Mesenchymal stem cell (in vitro differentiated cells and primary cell): ENCODE results near the gene PABPC1L2A.
"Not testable (repeated sequence)": the region's sequence is repeated elsewhere in the genome, so short reads cannot be mapped to it uniquely, and the experiment has no call there.

Experiments
- DNase-seq: peaks from one replicate; pipeline ENCODE4 v3.0.0-alpha.2; 2013
- H2AFZ ChIP-seq: one replicate; pipeline ENCODE4 v1.6.1; 2013; ENCODE audit warnings: low read depth, mild to moderate bottlenecking, control low read depth, inconsistent platforms, low read length, moderate library complexity
- H2AK5ac ChIP-seq: 2 replicates; pipeline ENCODE4 v1.6.1; 2013; ENCODE audit warnings: low read length, moderate library complexity, mild to moderate bottlenecking, inconsistent platforms; ENCODE audit not compliant: severe bottlenecking
- H2BK120ac ChIP-seq: one replicate; pipeline ENCODE4 v1.6.1; 2013; ENCODE audit warnings: low read depth, mild to moderate bottlenecking, inconsistent platforms, low read length, moderate library complexity
- H2BK12ac ChIP-seq, 2 experiments: one replicate each; pipeline ENCODE4 v1.6.1; 2013; ENCODE audit warnings: inconsistent platforms in 2 of 2, low read length in 2 of 2, mild to moderate bottlenecking in 2 of 2, moderate library complexity in 2 of 2, control low read depth in 1 of 2
- H2BK15ac ChIP-seq: one replicate; pipeline ENCODE4 v1.6.1; 2013; ENCODE audit warnings: mild to moderate bottlenecking, low read depth, inconsistent platforms; ENCODE audit not compliant: poor library complexity, severe bottlenecking
- H2BK5ac ChIP-seq: 2 replicates; pipeline ENCODE4 v1.6.1; 2013; ENCODE audit warnings: low read depth, mild to moderate bottlenecking, low read length, control low read depth, inconsistent platforms; ENCODE audit not compliant: poor library complexity, severe bottlenecking
- H3K14ac ChIP-seq, 2 experiments: one replicate each; pipeline ENCODE4 v1.6.1; 2013; ENCODE audit warnings: inconsistent platforms in 2 of 2, low read length in 2 of 2, control low read depth in 1 of 2, mild to moderate bottlenecking in 1 of 2, moderate library complexity in 1 of 2
- H3K18ac ChIP-seq, 2 experiments: one replicate each; pipeline ENCODE4 v1.6.1; 2013; ENCODE audit warnings: inconsistent platforms in 2 of 2, low read length in 2 of 2, control low read depth in 1 of 2, low read depth in 1 of 2, mild to moderate bottlenecking in 1 of 2
- H3K23ac ChIP-seq, 2 experiments: one replicate each; pipeline ENCODE4 v1.6.1; 2013; ENCODE audit warnings: inconsistent platforms in 2 of 2, low read length in 2 of 2, mild to moderate bottlenecking in 2 of 2, moderate library complexity in 2 of 2, control low read depth in 1 of 2
- H3K27ac ChIP-seq: 2 replicates; pipeline ENCODE4 v1.5.1; 2013; ENCODE audit warnings: mild to moderate bottlenecking, moderate library complexity, low read length, control low read depth, inconsistent platforms; ENCODE audit not compliant: poor library complexity, severe bottlenecking
- H3K27me3 ChIP-seq, 2 experiments: 2 replicates each; pipeline versions ENCODE4 v1.6.1 to v1.7.0; 2013; ENCODE audit warnings: low read length in 2 of 2, mild to moderate bottlenecking in 2 of 2, moderate library complexity in 2 of 2, control low read depth in 1 of 2, inconsistent platforms in 1 of 2; ENCODE audit not compliant: control insufficient read depth in 1 of 2, insufficient read depth in 1 of 2
- H3K36me3 ChIP-seq, 2 experiments: 2 replicates each; pipeline versions ENCODE4 v1.6.1 to v1.7.0; 2013; ENCODE audit warnings: low read length in 2 of 2, control low read depth in 1 of 2, inconsistent platforms in 1 of 2, low read depth in 1 of 2, mild to moderate bottlenecking in 1 of 2; ENCODE audit not compliant: insufficient read depth in 2 of 2, control insufficient read depth in 1 of 2
- H3K4ac ChIP-seq, 2 experiments: one replicate each; pipeline ENCODE4 v1.6.1; 2013; ENCODE audit warnings: inconsistent platforms in 2 of 2, low read length in 2 of 2, mild to moderate bottlenecking in 2 of 2, moderate library complexity in 2 of 2, control low read depth in 1 of 2, low read depth in 1 of 2
- H3K4me1 ChIP-seq: 2 replicates; pipeline ENCODE4 v1.6.1; 2013; ENCODE audit warnings: low read depth, low read length, control low read depth; ENCODE audit not compliant: control insufficient read depth, insufficient read depth
- H3K4me2 ChIP-seq: 2 replicates; pipeline ENCODE4 v1.6.1; 2013; ENCODE audit warnings: low read length, mild to moderate bottlenecking, inconsistent platforms; ENCODE audit not compliant: poor library complexity, severe bottlenecking
- H3K4me3 ChIP-seq, 2 experiments: 2 replicates each; pipeline versions ENCODE4 v1.5.1 to v1.7.0; 2013; ENCODE audit warnings: low read length in 2 of 2, mild to moderate bottlenecking in 2 of 2, control low read depth in 1 of 2, low read depth in 1 of 2; ENCODE audit not compliant: insufficient read depth in 1 of 2
- H3K79me1 ChIP-seq: replicated peaks from 2 replicates; pipeline ENCODE4 v1.6.1; 2013; ENCODE audit warnings: mild to moderate bottlenecking, control low read depth, low read length, inconsistent platforms; ENCODE audit not compliant: poor library complexity, severe bottlenecking
- H3K9ac ChIP-seq: 2 replicates; pipeline ENCODE4 v1.7.0; 2013; ENCODE audit warnings: mild to moderate bottlenecking, low read length, moderate library complexity
- H3K9me3 ChIP-seq: 2 replicates; pipeline ENCODE4 v1.7.0; 2013; ENCODE audit warnings: mild to moderate bottlenecking, low read length; ENCODE audit not compliant: control insufficient read depth
- H4K8ac ChIP-seq: one replicate; pipeline ENCODE4 v1.6.1; 2013; ENCODE audit warnings: inconsistent platforms, mild to moderate bottlenecking, low read length, moderate library complexity
- H4K91ac ChIP-seq: one replicate; pipeline ENCODE4 v1.6.1; 2013; ENCODE audit warnings: mild to moderate bottlenecking, low read length, inconsistent platforms
- WGBS: methylation state at CpG from one replicate; pipeline ENCODE4 v1.1.7; 2013; ENCODE audit warnings: mixed read lengths; 5-methylcytosine and 5-hydroxymethylcytosine counted together

PABPC1L2A gene

DNA sequence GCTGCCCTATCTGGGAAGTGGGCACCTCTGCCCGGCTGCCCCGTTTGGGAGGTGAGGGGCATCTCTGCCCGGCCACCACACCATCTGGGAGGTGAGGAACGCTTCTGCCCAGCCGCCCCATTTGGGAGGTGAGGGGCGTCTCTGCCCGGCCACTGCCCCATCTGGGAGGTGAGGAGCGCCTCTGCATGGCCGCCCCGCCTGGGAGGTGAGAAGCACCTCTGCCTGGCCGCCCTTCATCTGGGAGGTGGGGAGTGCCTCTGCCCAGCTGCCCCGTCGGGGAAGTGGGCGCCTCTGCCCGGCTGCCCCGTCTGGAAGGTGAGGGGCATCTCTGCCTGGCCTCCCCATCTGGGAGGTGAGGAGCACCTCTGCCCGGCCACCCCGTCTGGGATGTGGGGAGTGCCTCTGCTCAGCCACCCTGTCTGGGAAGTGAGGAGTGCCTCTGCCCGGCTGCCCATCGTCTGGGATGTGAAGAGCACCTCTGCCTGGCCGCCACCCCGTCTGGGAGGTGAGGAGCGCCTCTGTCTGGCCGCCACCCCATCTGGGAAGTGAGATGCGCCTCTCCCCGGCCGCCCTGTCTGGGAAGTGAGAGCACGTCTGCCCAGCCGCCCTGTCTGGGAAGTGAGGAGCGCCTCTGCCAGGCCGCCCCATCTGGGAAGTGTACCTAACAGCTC lies 9.8 kb downstream of the PABPC1L2A start:
- no peak overlapping the region for H2BK15ac ChIP-seq
- H3K9ac ChIP-seq: no peak overlapping the region
- H2AK5ac ChIP-seq: no peak overlapping the region
- no peak overlapping the region for H4K8ac ChIP-seq
- H2AFZ ChIP-seq: no peak overlapping the region
- no peaks in the 10 kb centered on the region for H3K36me3 ChIP-seq
- no peaks in the 10 kb centered on the region for H3K79me1 ChIP-seq
- H2BK12ac ChIP-seq: no peak overlapping the region
- WGBS: 89% methylated on average over 18 of the region's 31 CpGs
- H2BK120ac ChIP-seq: no peak overlapping the region
- H3K4me1 ChIP-seq: no peaks in the 10 kb centered on the region
- H3K4ac ChIP-seq: no peak overlapping the region
- peaks cover 8% of the 10 kb centered on the region for H3K9me3 ChIP-seq
- H2BK5ac ChIP-seq: no peak overlapping the region
- H3K4me2 ChIP-seq: no peak overlapping the region
- no peak overlapping the region for H3K27ac ChIP-seq
- H3K27me3 ChIP-seq: no peaks in the 10 kb centered on the region
- no peak overlapping the region for H4K91ac ChIP-seq
- H3K14ac ChIP-seq: no peak overlapping the region
- no peak for DNase-seq
- H3K23ac ChIP-seq: no peak overlapping the region
- H3K18ac ChIP-seq: no peak overlapping the region
- no peak overlapping the region for H3K4me3 ChIP-seq

DNA sequence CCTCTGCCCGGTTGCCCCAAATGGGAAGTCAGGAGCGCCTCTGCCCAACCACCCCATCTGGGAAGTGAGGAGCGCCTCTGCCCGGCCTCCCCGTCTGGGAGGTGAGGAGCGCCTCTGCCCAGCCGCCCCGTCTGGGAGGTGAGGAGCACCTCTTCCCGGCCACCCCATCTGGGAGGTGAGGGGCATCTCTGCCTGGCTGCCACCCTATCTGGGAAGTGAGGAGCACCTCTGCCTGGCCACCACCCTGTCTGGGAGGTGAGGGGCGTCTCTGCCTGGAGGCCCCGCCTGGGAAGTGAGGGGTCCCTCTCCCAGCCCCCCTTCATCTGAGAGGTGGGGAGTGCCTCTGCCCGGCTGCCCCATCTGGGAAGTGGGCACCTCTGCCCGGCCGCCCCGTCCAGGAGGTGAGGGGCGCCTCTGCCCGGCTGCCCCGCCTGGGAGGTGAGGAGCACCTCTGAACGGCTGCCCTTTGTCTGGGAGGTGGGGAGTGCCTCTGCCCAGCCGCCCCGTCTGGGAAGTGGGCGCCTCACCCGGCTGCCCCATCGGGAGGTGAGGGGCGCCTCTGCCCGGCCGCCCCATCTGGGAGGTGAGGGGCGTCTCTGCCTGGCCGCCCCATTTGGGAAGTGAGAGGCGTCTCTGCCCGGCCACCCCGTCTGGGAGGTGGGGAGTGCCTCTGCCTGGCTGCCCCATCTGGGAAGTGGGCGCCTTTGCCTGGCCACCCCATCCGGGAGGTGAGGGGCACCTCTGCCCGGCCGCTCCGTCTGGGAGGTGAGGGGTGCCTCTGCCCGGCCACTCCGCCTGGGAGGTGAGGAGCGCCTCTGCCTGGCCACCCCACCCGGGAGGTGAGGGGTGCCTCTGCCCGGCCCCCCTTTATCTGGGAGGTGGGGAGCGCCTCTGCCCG lies 10.6 kb downstream of the PABPC1L2A start:
- Histone ChIP-seq H3K4me1 (no peaks in the 10 kb centered on the region), H3K27ac (no peak overlapping the region), H2BK120ac (no peak overlapping the region), H3K9me3 (peaks cover 8% of the 10 kb centered on the region), H3K14ac (no peak overlapping the region), H3K23ac (no peak overlapping the region), H2BK15ac (no peak overlapping the region), H3K79me1 (no peaks in the 10 kb centered on the region), H3K4ac (no peak overlapping the region), H3K27me3 (no peaks in the 10 kb centered on the region), H3K9ac (no peak overlapping the region), H3K4me2 (no peak overlapping the region), H4K8ac (no peak overlapping the region), H3K18ac (no peak overlapping the region), H2AFZ (no peak overlapping the region), H2AK5ac (no peak overlapping the region), H2BK5ac (no peak overlapping the region), H3K36me3 (no peaks in the 10 kb centered on the region), H3K4me3 (no peak overlapping the region), H4K91ac (no peak overlapping the region), H2BK12ac (no peak overlapping the region)
- DNase-seq: no peak
- WGBS: 91% methylated on average over 18 of the region's 44 CpGs

DNA sequence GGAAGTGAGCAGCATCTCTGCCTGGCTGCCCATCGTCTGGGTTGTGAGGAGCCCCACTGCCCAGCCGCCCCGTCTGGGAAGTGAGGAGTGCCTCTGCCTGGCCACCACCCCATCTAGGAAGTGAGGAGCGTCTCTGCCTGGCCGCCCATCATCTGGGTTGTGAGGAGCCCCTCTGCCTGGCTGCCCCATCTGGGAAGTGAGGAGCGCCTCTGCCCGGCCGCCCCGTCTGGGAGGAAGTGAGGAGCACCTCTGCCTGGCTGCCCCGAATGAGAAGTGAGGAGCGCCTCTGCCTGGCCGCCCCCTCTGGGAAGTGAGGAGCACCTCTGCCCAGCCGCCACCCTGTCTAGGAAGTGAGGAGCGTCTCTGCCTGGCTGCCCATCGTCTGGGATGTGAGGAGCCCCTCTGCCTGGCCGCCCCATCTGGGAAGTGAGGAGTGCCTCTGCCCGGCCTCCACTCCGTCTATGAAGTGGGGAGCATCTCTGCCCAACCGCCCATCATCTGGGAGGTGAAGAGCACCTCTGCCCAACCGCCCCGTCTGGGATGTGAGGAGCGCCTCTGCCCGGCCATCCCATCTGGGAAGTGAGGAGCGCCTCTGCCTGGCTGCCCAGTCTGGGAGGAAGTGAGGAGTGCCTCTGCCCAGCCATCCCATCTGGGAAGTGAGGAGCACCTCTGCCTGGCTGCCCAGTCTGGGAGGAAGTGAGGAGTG lies 11.4 kb downstream of the PABPC1L2A start:
- H3K4ac ChIP-seq, H2AFZ ChIP-seq, H3K79me1 ChIP-seq, H3K9ac ChIP-seq, H3K18ac ChIP-seq, H2BK120ac ChIP-seq, H3K9me3 ChIP-seq, H2AK5ac ChIP-seq, H2BK12ac ChIP-seq, H3K23ac ChIP-seq, H3K14ac ChIP-seq, H3K4me1 ChIP-seq, H3K36me3 ChIP-seq, H3K27ac ChIP-seq, H2BK15ac ChIP-seq, H3K27me3 ChIP-seq, H3K4me2 ChIP-seq, H2BK5ac ChIP-seq, DNase-seq, H3K4me3 ChIP-seq, H4K91ac ChIP-seq, H4K8ac ChIP-seq: not testable (repeated sequence)
- WGBS: 89% methylated on average over 24 of the region's 24 CpGs

DNA sequence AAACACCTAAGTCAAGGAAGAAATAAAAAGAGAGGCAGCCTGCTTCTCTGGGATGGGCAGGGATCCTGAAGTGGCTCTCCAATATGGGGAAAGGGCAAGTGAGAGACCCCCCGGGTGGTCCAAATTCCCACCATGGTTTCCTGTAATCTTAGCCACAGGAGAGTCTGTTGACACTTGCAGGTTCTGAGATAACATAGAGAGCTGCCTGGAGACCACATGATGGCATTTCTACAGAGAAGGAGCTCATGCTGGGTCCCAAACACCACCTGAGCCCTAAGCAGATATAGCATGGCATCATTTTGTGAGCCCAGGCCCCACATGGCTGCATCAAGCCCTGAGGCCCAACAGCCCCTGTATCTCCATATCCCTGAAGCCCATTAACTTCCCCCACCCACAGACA lies 50.4 kb downstream of the PABPC1L2A start:
- Histone ChIP-seq H2BK5ac (no peak overlapping the region), H3K79me1 (no peaks in the 10 kb centered on the region), H3K9ac (no peak overlapping the region), H3K4me1 (no peaks in the 10 kb centered on the region), H2BK12ac (no peak overlapping the region), H4K91ac (no peak overlapping the region), H2BK15ac (no peak overlapping the region), H3K9me3 (peaks cover 30% of the 10 kb centered on the region), H3K23ac (no peak overlapping the region), H3K4me3 (no peak overlapping the region), H3K4me2 (no peak overlapping the region), H3K27ac (no peak overlapping the region), H3K36me3 (no peaks in the 10 kb centered on the region), H3K18ac (no peak overlapping the region), H3K4ac (no peak overlapping the region), H4K8ac (no peak overlapping the region), H2AFZ (no peak overlapping the region), H2AK5ac (no peak overlapping the region), H2BK120ac (no peak overlapping the region), H3K14ac (no peak overlapping the region), H3K27me3 (no peaks in the 10 kb centered on the region)
- WGBS: no CpG with 5 or more reads among the region's 1 CpG
- DNase-seq: no peak
